ENCODE measurements around the gene JAKMIP1. TPM values are rescaled to one million over a fixed set of nuclear protein-coding genes. Genes with fewer than 3 reads are reported as not detected.
A peak's percentile ranks its signal among the peaks of the same experiment; 100 is the strongest.

JAKMIP1 gene
- polyA plus RNA-seq, 3 donors: 0.08 TPM; not detected in 2

DNA sequence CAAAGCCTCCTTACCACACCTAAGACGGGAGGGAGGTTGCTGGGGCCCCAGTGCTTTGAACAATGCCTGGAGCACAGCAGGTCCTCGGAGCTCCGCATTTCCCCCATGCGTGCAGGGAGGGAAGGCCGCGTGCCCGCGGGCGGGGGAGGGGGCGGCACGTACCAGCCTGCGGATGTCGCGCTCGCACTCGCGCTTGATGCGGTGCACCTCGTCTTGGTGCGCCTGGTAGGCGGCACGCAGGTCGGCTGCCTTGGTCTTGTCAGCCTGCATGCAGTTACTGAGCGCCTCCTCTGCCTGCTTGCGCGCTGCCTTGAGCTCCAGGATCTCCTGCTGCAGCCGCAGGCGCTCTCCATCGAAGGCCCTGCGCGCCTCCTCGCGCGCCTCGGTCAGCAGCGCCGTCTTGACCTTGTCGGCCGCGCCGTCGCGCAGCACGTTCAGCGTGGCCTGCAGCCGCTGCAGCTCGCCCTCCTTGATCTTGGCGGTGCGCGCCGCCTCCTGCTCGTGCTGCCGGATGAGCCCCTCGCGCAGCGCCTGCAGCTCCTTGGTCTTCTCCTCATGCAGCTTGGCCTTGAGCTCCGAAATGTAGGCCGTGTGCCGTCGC is 94.9 kb downstream of the JAKMIP1 start:
- no peaks in the 10 kb centered on the region for H3K79me2 ChIP-seq (ENCODE audit: insufficient read depth, low read length)

GRCh38 chr4:6104541-6105130 is 95.7 kb downstream of the JAKMIP1 start:
- no peak for TF ChIP-seq CTCF (IDR thresholded peaks at IDR 0.05)
- no peak overlapping the region for H2AFZ ChIP-seq (ENCODE audit: insufficient read depth, low read depth, low read length, poor library complexity, severe bottlenecking)
- 77% methylated on average over 5 of the region's 7 CpGs for WGBS (ENCODE audit: insufficient coverage)

More for the DNA sequence above, 94.9 kb downstream of the JAKMIP1 start:
- Histone ChIP-seq H3K36me3 (replicated peaks in 1 of 2; ENCODE audit: control insufficient read depth in 1 of 2, insufficient read depth in 2 of 2, low read length in 2 of 2) (no peaks in the 10 kb centered on the region), H3K9ac (ENCODE audit: insufficient read depth, low read length, poor library complexity, severe bottlenecking) (no peak overlapping the region), H2AFZ (ENCODE audit: insufficient read depth, low read depth, low read length, poor library complexity, severe bottlenecking) (no peak overlapping the region), H3K4me2 (replicated peaks; ENCODE audit: extremely low read depth, low read length, poor library complexity, severe bottlenecking) (no peak overlapping the region), H4K20me1 (ENCODE audit: insufficient read depth, low read length) (no peaks in the 10 kb centered on the region), H3K4me3 (replicated peaks in 1 of 3; ENCODE audit: low read depth in 2 of 3, low read length in 3 of 3) (no peak overlapping the region), H3K4me1 (ENCODE audit: control insufficient read depth in 1 of 2, insufficient read depth in 2 of 2, low read length in 2 of 2) (no peaks in the 10 kb centered on the region), H3K27ac (ENCODE audit: low read depth in 1 of 2, low read length in 2 of 2) (no peak overlapping the region), H3K27me3 (ENCODE audit: control insufficient read depth in 2 of 2, insufficient read depth in 2 of 2, low read length in 2 of 2) (no peaks in the 10 kb centered on the region), H3K9me3 (replicated peaks in 1 of 2; ENCODE audit: control insufficient read depth in 1 of 2, insufficient read depth in 1 of 2, low read length in 2 of 2) (no peaks in the 10 kb centered on the region)
- DNase-seq: no peak
- Mint-ChIP-seq H3K4me3 (peak overlapping the region in 1 of 2 donors; percentile 46), H3K4me1 (no peaks in the 10 kb centered on the region), H3K9me3 (peaks cover 0 to 14% (median 4%) of the 10 kb centered on the region in 7 donors), H3K27me3 (ENCODE audit: low read depth in 3 of 3) (peaks cover 8 to 36% (median 19%) of the 10 kb centered on the region in 3 donors), H3K36me3 (no peaks in the 10 kb centered on the region), H3K27ac (no peak overlapping the region)
- 51% methylated on average over 59 of the region's 60 CpGs for WGBS (ENCODE audit: insufficient coverage)
- intact Hi-C loops (cut with micrococcal nuclease): no loop called here
- TF ChIP-seq CTCF (IDR thresholded peaks at IDR 0.05): no peak

More at GRCh38 chr4:6104541-6105130, 95.7 kb downstream of the JAKMIP1 start:
- Histone ChIP-seq H3K9me3 (replicated peaks in 1 of 2; ENCODE audit: control insufficient read depth in 1 of 2, insufficient read depth in 1 of 2, low read length in 2 of 2) (no peaks in the 10 kb centered on the region), H3K27me3 (ENCODE audit: control insufficient read depth in 2 of 2, insufficient read depth in 2 of 2, low read length in 2 of 2) (no peaks in the 10 kb centered on the region), H3K4me2 (replicated peaks; ENCODE audit: extremely low read depth, low read length, poor library complexity, severe bottlenecking) (no peak overlapping the region), H4K20me1 (ENCODE audit: insufficient read depth, low read length) (no peaks in the 10 kb centered on the region), H3K36me3 (replicated peaks in 1 of 2; ENCODE audit: control insufficient read depth in 1 of 2, insufficient read depth in 2 of 2, low read length in 2 of 2) (no peaks in the 10 kb centered on the region), H3K4me3 (replicated peaks in 1 of 3; ENCODE audit: low read depth in 2 of 3, low read length in 3 of 3) (no peak overlapping the region), H3K27ac (ENCODE audit: low read depth in 1 of 2, low read length in 2 of 2) (no peak overlapping the region), H3K79me2 (ENCODE audit: insufficient read depth, low read length) (no peaks in the 10 kb centered on the region), H3K9ac (ENCODE audit: insufficient read depth, low read length, poor library complexity, severe bottlenecking) (no peak overlapping the region), H3K4me1 (ENCODE audit: control insufficient read depth in 1 of 2, insufficient read depth in 2 of 2, low read length in 2 of 2) (no peaks in the 10 kb centered on the region)
- H3K4me1 Mint-ChIP-seq: no peaks in the 10 kb centered on the region
- intact Hi-C loops (cut with micrococcal nuclease): no loop called here
- peak overlapping the region in 1 of 2 donors; percentile 46 for H3K4me3 Mint-ChIP-seq
- peaks cover 8 to 38% (median 19%) of the 10 kb centered on the region in 3 donors for H3K27me3 Mint-ChIP-seq (ENCODE audit: low read depth in 3 of 3)
- no peaks in the 10 kb centered on the region for H3K36me3 Mint-ChIP-seq
- peaks cover 0 to 12% (median 4%) of the 10 kb centered on the region in 7 donors for H3K9me3 Mint-ChIP-seq
- no peak overlapping the region for H3K27ac Mint-ChIP-seq
- no peak for DNase-seq

Measured in CD14-positive monocyte (primary cell).